Heart left ventricle (tissue), 16 donors: Measurements from ENCODE around the gene NPR2. TPM values are rescaled to one million over a fixed set of nuclear protein-coding genes. Genes with fewer than 3 reads are reported as not detected.
A peak's percentile ranks its signal among the peaks of the same experiment; 100 is the strongest.

Experiments used
- ATAC-seq, 4 donors: fragments of 200-7000 bp; cut with Tn5 transposase; one replicate each; pipeline ENCODE4 v1.9.1; 2020 to 2022; ENCODE audit warnings: moderate library complexity in 4 of 4, mild to moderate bottlenecking in 3 of 4, moderate number of reproducible peaks in 1 of 4
- DNase-seq, 5 donors: peaks; one replicate each; pipeline ENCODE4 v3.0.0-alpha.2; 2020
- H3K27ac ChIP-seq, 12 donors: fragments of 200-600 bp; sonication (generic) in 4 of 12; one replicate each; pipeline versions ENCODE4 v1.5.0 to v1.8.0; 2016 to 2022; ENCODE audit warnings: mild to moderate bottlenecking in 2 of 12
- H3K27me3 ChIP-seq, 9 donors: fragments of 200-600 bp; sonication (generic) in 2 of 9; one replicate each; pipeline versions ENCODE4 v1.5.1 to v1.8.0; 2016 to 2022; ENCODE audit warnings: mild to moderate bottlenecking in 3 of 9
- H3K36me3 ChIP-seq, 9 donors: fragments of 200-600 bp; sonication (generic) in 2 of 9; one replicate each; pipeline versions ENCODE4 v1.5.0 to v1.8.0; 2018 to 2022; ENCODE audit warnings: mild to moderate bottlenecking in 2 of 9
- H3K4me1 ChIP-seq, 12 donors: fragments of 200-600 bp; sonication (generic) in 4 of 12; one replicate each; pipeline versions ENCODE4 v1.5.0 to v1.8.0; 2016 to 2022; ENCODE audit warnings: mild to moderate bottlenecking in 3 of 12
- H3K4me3 ChIP-seq, 12 donors: fragments of 200-600 bp; sonication (generic) in 4 of 12; one replicate each; pipeline versions ENCODE4 v1.5.0 to v1.8.0; 2017 to 2022; ENCODE audit warnings: mild to moderate bottlenecking in 9 of 12, moderate library complexity in 4 of 12
- H3K9me3 ChIP-seq, 12 donors: fragments of 200-600 bp; sonication (generic) in 4 of 12; one replicate each; pipeline versions ENCODE4 v1.5.0 to v1.8.0; 2016 to 2022; ENCODE audit warnings: mild to moderate bottlenecking in 1 of 12
- CTCF ChIP-seq, 12 donors: fragments of 200-600 bp; sonication (generic) in 4 of 12; IDR thresholded peaks; one replicate each; pipeline versions ENCODE4 v1.5.0 to v1.8.0; 2018 to 2022; ENCODE audit warnings: antibody characterized with exemption in 12 of 12, mild to moderate bottlenecking in 5 of 12
- POLR2A ChIP-seq, 2 donors: fragments of 450-650 bp; IDR thresholded peaks; one replicate each; pipeline ENCODE4 v1.6.1; 2017; ENCODE audit warnings: antibody characterized with exemption in 2 of 2, mild to moderate bottlenecking in 2 of 2, moderate library complexity in 2 of 2
- WGBS, 4 donors: extraction: QIAGEN DNeasy Blood & Tissue Kit in 2 of 4; methylation state at CpG; one replicate each; pipeline versions ENCODE4 v1.1.5 to v1.1.7; 2013 to 2018; 5-methylcytosine and 5-hydroxymethylcytosine counted together
- intact Hi-C, 10 donors: fragments of 100-400 bp; cut with DNase I; formaldehyde crosslinking; loops; one replicate each; pipeline versions ENCODE4 v1.11.1 to v1.14.2; 2022
- polyA plus RNA-seq, 2 donors: library from polyadenylated mRNA; stranded (reverse); fragments of 200-250 nt; gene quantifications; one replicate each; pipeline ENCODE4 v1.2.3, GENCODE V29; 2013
- total RNA-seq, 9 donors: library from RNA; depleted of rRNA in 2 of 9; stranded (reverse); fragments of >200 nt in 2 of 9; fragmentation: NEBNext Ultra II Directional in 3 of 9; extraction: Animal tissue kit (Norgen Biotek cat#: 25700) in 3 of 9; gene quantifications; one replicate each; pipeline versions ENCODE4 v1.1.0 to v1.2.4, GENCODE V29; 2016 to 2023
- donor health status: ischemic (EF 13 %, LVEDD 7.1; RV severe dilation, severe dysfunction).
- donor health status: healthy with polysubstance abuse.
- donor health status: DM: no; HTN: yes; CAD: no.
- donor health status: DM: no; HTN: no; CAD: no.
- donor health status: ischemic (EF 25% LVEDD 6.9; RV normal size, moderate dysfunction).
- donor health status: ischemic (EF 25% LVEDD 5.7; RV mildly dilated, moderate dysfunction).
- donor health status: healthy.
- donor health status: DM: yes; HTN: yes; CAD: no.
- donor health status: ischemic (EF 35%, LVEDD 5.7; RV mildly dilated, moderate dysfunction).
- donor health status: nonischemic (EF 11% LVEDD 7.7; RV severe dilation, severe dysfunction).
- donor health status: DM: yes; HTN: yes; CAD: no.
- donor health status: PGD.
- donor health status: ischemic (EF 29% LVEDD 5.4; RV normal size, mild dysfunction).
- donor health status: nonischemic (EF 23%, LVEDD 6.1; RV moderate dilation, normal function).

NPR2 gene
- total and polyA plus RNA-seq, 11 donors, result 10.2 to 36.4 (median 22.9) TPM

- DNase-seq (no peak), ATAC-seq (no peak)
- no peak overlapping the region for H3K4me3 ChIP-seq
- H3K36me3 ChIP-seq, result no peaks in the 10 kb centered on the region
- no peaks in the 10 kb centered on the region for H3K9me3 ChIP-seq
- H3K4me1 ChIP-seq, result peaks cover 5 to 24% (median 17%) of the 10 kb centered on the region in 12 donors
- WGBS, 4 donors, result 90 to 96% (median 91%) methylated on average over 1 of the region's 1 CpG
- TF ChIP-seq CTCF (IDR thresholded peaks at IDR 0.05), result no peak
- no peak for TF ChIP-seq POLR2A (IDR thresholded peaks at IDR 0.05)
- intact Hi-C loops, result no loop called here
- H3K27me3 ChIP-seq, result no peaks in the 10 kb centered on the region
- no peak overlapping the region for H3K27ac ChIP-seq
Measured at GRCh38 chr9:35767458-35767857, 23.9 kb upstream of the NPR2 start.

- no peak for ATAC-seq
- intact Hi-C loops, result no loop called here
Measured at GRCh38 chr9:35769763-35770162, 21.6 kb upstream of the NPR2 start.

GRCh38 chr9:35771075-35771433 is 20.3 kb upstream of the NPR2 start:
- H3K27me3 ChIP-seq, result no peaks in the 10 kb centered on the region
- TF ChIP-seq CTCF (IDR thresholded peaks at IDR 0.05) (no peak), POLR2A (IDR thresholded peaks at IDR 0.05) (no peak)
- ATAC-seq (peak; percentile 88 to 92 (median 90)), DNase-seq (peak in 4 of 5 donors; percentile 36 to 65 (median 54))
- H3K27ac ChIP-seq, result peak overlapping the region; percentile 6 to 73 (median 52)
- no peaks in the 10 kb centered on the region for H3K9me3 ChIP-seq
- peak overlapping the region in 1 of 12 donors; percentile 21 for H3K4me3 ChIP-seq
- H3K36me3 ChIP-seq, result no peaks in the 10 kb centered on the region
- peaks cover 5 to 29% (median 22%) of the 10 kb centered on the region in 12 donors for H3K4me1 ChIP-seq
- intact Hi-C loops, result no loop called here
- WGBS, 4 donors, result 2 to 21% (median 5%) methylated on average over 4 of the region's 4 CpGs

More at GRCh38 chr9:35769763-35770162, 21.6 kb upstream of the NPR2 start:
- 96 to 99% (median 97%) methylated on average over 1 of the region's 1 CpG for WGBS, 4 donors
- Histone ChIP-seq H3K4me1 (peaks cover 5 to 24% (median 17%) of the 10 kb centered on the region in 12 donors), H3K27me3 (no peaks in the 10 kb centered on the region), H3K4me3 (no peak overlapping the region), H3K36me3 (no peaks in the 10 kb centered on the region), H3K9me3 (no peaks in the 10 kb centered on the region), H3K27ac (no peak overlapping the region)
- no peak for DNase-seq
- no peak for TF ChIP-seq CTCF (IDR thresholded peaks at IDR 0.05)
- no peak for TF ChIP-seq POLR2A (IDR thresholded peaks at IDR 0.05)

GRCh38 chr9:35771534-35771933 is 19.9 kb upstream of the NPR2 start:
- WGBS, 4 donors, result 41 to 65% (median 44%) methylated on average over 1 of the region's 1 CpG
- intact Hi-C loops, result no loop called here
- no peak overlapping the region for H3K4me3 ChIP-seq
- no peaks in the 10 kb centered on the region for H3K27me3 ChIP-seq
- H3K27ac ChIP-seq, result peak overlapping the region; percentile 0 to 73 (median 52)
- no peaks in the 10 kb centered on the region for H3K9me3 ChIP-seq
- ATAC-seq (no peak), DNase-seq (no peak)
- peaks cover 5 to 29% (median 22%) of the 10 kb centered on the region in 12 donors for H3K4me1 ChIP-seq
- TF ChIP-seq CTCF (IDR thresholded peaks at IDR 0.05) (no peak), POLR2A (IDR thresholded peaks at IDR 0.05) (no peak)
- no peaks in the 10 kb centered on the region for H3K36me3 ChIP-seq
